Stimulated activated CD4-positive, alpha-beta T cell treated with anti-CD3 and anti-CD28 coated beads, Interleukin-1b, Interleukin-23, amount 100 ng/mL, for 4 hours (primary cell): ENCODE measurements around the gene AADAC.
"Not testable (repeated sequence)": the region's sequence is repeated elsewhere in the genome, so short reads cannot be mapped to it uniquely, and the experiment has no call there.

Experiments used
- DNase-seq, 2 donors: peaks; one replicate each; pipeline ENCODE4 v3.0.0-alpha.2; 2020; ENCODE audit warnings: low read depth in 2 of 2

Gene AADAC

GRCh38 chr3:151856118-151856517, 42.2 kb downstream of the AADAC start:
- no peak for DNase-seq

- no peak for DNase-seq
Observed at GRCh38 chr3:151856641-151857040, 42.7 kb downstream of the AADAC start.

DNA sequence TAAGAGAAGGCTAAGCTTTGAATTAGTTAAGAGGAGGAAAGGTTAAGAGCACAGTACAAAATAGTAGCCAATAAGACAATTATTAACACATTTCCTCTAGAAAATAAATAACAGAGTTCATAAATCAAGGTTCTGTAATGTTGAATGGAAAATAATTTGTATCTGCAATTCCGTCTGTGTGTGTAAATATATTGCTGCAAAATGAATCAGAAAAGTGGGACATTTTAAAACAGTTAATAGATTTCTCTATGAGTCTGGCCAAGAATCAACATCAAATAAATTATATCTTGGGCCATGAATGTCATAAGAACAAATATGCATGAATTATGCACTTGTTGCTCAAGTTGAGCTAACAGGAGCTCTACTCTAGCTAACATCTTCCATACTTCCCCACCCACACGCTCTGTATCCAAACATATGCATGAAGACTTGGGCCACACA, 45.3 kb downstream of the AADAC start:
- DNase-seq: no peak

- no peak for DNase-seq
Observed at GRCh38 chr3:151859905-151860304, 46.0 kb downstream of the AADAC start.

- no peak for DNase-seq
Observed at GRCh38 chr3:151863611-151864010, 49.7 kb downstream of the AADAC start.

GRCh38 chr3:151864423-151865101, 50.6 kb downstream of the AADAC start:
- DNase-seq: no peak

DNA sequence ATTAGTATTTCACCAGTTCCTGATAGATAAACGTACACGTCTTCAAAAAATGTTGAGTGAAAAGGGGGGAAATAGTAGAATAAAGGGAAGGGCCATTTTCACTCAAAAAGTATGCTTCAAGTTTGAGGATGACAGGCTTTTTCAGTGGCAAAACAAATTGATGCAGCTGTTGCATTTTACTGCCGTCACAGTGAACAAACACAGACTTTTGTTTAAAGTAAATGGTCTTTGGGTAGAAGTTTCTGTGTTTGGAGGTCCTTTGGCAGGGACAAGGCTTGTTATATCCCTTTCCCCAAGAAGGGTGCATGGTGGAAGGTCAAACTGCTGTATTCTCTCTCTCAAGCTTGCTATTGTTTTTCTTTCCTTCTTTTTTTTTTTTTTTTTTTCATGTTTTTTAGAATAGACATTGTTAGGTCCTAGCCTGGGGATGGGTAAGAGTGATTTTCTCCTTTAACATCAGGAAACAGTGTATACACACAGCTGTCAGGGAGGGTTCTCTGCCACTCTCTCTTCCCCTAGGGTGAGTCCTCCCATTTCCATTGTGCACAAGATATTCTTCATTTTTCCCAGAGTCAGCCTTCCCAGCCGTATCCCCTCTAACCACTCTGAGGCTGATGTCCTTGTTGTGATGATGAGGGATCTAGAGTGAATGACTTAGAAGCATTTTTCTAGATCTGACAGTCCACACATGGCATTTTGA, 52.9 kb downstream of the AADAC start:
- no peak for DNase-seq

DNA sequence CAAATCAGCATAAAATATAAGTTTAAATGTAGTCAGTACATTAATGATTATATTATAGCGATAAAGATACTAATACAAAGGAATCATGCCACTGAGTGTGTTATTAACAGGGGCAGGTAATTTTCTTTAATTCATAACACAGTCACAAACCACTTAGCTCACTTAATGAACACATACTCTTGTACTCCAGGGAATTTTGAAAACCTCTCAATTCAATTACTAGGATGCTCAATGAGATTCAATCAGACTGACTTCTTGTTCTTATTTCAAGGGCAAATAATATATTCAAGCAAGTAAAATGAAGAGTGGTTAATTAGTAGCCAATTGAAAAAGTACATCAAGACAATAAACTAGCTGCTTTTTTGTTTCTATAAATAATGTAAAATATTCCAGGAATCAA, 53.8 kb downstream of the AADAC start:
- no peak for DNase-seq

GRCh38 chr3:151869181-151869580, 55.3 kb downstream of the AADAC start:
- DNase-seq: no peak

GRCh38 chr3:151871639-151872468, 57.9 kb downstream of the AADAC start:
- no peak for DNase-seq

- DNase-seq: no peak
Observed at GRCh38 chr3:151873398-151873797, 59.5 kb downstream of the AADAC start, which contains the start of gene SUCNR1. Gene SUCNR1, plus strand, starts transcription at chr3:151873643. Its CDS starts 6,250 bp downstream, at chr3:151879893.

DNA sequence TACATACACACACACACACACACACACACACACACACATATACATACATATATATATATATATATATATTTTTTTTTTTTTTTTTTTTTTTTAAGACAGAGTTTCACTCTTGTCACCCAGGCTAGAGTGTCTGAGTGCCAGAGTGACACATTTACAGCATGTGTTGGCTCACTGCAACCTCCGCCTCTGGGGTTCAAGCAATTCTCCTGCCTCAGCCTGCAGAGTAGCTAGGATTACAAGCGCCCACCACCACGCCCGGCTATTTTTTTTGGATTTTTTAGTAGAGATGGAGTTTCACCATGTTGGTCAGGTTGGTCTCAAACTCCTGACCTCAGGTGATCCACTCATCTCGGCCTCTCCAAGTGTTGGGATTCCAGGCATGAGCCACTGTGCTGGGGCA, 60.2 kb downstream of the AADAC start:
- DNase-seq: not testable (repeated sequence)

- DNase-seq: no peak
Observed at GRCh38 chr3:151875759-151876158, 61.8 kb downstream of the AADAC start.

DNA sequence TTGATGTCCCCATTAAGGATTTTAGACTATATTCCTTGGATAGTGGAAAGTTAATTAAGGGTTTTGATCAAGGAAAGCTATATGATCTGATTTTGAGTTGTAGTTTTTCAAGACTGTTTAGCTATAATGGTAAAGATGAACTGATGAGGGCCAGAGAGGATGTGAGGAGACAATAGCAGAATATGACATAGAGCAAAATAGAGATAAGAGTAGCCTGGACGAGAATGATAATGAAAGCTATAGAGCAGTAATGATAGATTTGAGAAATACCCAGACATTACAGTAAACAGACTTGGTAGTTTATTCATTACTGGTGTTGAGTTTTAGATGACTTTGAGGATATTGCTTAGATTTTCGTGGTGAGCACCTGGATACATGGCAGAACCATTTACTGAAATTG, 63.4 kb downstream of the AADAC start:
- DNase-seq: no peak
